HCT116 (cell line): ENCODE measurements around the gene ARRDC5. TPM values are rescaled to one million over a fixed set of nuclear protein-coding genes. Genes with fewer than 3 reads are reported as not detected.
A peak's percentile ranks its signal among the peaks of the same experiment; 100 is the strongest.

ENCODE experiments used
- ATAC-seq: fragments of 200-7000 bp; cut with Tn5 transposase; 2 replicates; pipeline ENCODE4 v1.9.1; 2020; ENCODE audit warnings: mild to moderate bottlenecking, moderate library complexity
- BruUV-seq: library from RNA; stranded (reverse); fragments of 400-500 nt; replicated peaks from 2 replicates; lab custom pipeline; 2021; lab: Mats Ljungman, UMichigan
- CTCF ChIA-PET: fragments of 300-600 bp; sonication (Branson Sonifier 250); formaldehyde crosslinking; loops from one replicate; lab custom pipeline; 2021; ENCODE audit warnings: antibody characterized with exemption; lab: Charles Lee
- POLR2A ChIA-PET: fragments of 300-600, 350-600 bp; sonication (Branson Sonifier 250); formaldehyde crosslinking; loops from one replicate; lab custom pipeline; 2021; ENCODE audit warnings: antibody characterized with exemption; lab: Charles Lee
- RAD21 ChIA-PET, 2 experiments: fragments of 300-600 bp; sonication (Branson Sonifier 250); formaldehyde crosslinking; loops; one replicate each; lab custom pipeline; 2023; ENCODE audit warnings: low total read pairs in 2 of 2; ENCODE audit not compliant: uncharacterized antibody in 2 of 2, unreplicated experiment in 2 of 2, low non-redundant PET in 1 of 2; lab: Charles Lee
- DNase-seq: peaks from one replicate; pipeline ENCODE4 v3.0.0-alpha.2; 2010; ENCODE audit warnings: low read depth, low spot score
- H2AFZ ChIP-seq: fragments of 200-600 bp; shearing (Covaris generic), sonication (generic); 2 replicates; pipeline ENCODE4 v1.6.1; 2017; ENCODE audit warnings: low read depth, mixed run types, mixed read lengths, antibody characterized with exemption, low read length; ENCODE audit not compliant: poor library complexity, severe bottlenecking
- H3K27ac ChIP-seq: 2 replicates; pipeline ENCODE4 v1.5.1; 2012; ENCODE audit warnings: low read depth, low read length
- H3K27me3 ChIP-seq: fragments of 200-600 bp; sonication (generic); 2 replicates; pipeline ENCODE4 v1.6.1; 2016; ENCODE audit warnings: mixed run types, low read length, mixed read lengths; ENCODE audit not compliant: insufficient read depth
- H3K36me3 ChIP-seq, 2 experiments: fragments of 200-500 bp in 1 of 2; fragments of 200-600 bp in 1 of 2; sonication (Bioruptor generic) in 1 of 2; sonication (generic) in 1 of 2; 2 replicates each; pipeline versions ENCODE4 v1.5.1 to v1.6.1; 2014 to 2016; ENCODE audit warnings: low read length in 2 of 2, inconsistent platforms in 1 of 2, mixed read lengths in 1 of 2, mixed run types in 1 of 2; ENCODE audit not compliant: insufficient read depth in 2 of 2, control insufficient read depth in 1 of 2
- H3K4me1 ChIP-seq, 2 experiments: fragments of 200-600 bp in 1 of 2; sonication (generic) in 1 of 2; 2 replicates each; pipeline versions ENCODE4 v1.5.1 to v1.6.1; 2012 to 2017; ENCODE audit warnings: low read length in 2 of 2, inconsistent platforms in 1 of 2, mild to moderate bottlenecking in 1 of 2, mixed read lengths in 1 of 2, mixed run types in 1 of 2, moderate library complexity in 1 of 2; ENCODE audit not compliant: insufficient read depth in 2 of 2, control insufficient read depth in 1 of 2
- H3K4me2 ChIP-seq: fragments of 200-600 bp; sonication (generic); 2 replicates; pipeline ENCODE4 v1.6.1; 2017; ENCODE audit warnings: mixed run types, low read length, mixed read lengths
- H3K4me3 ChIP-seq, 2 experiments: fragments of 200-600 bp in 1 of 2; sonication (generic) in 1 of 2; replicated peaks in 1 of 2; 2 replicates each; pipeline ENCODE4 v1.5.1; 2011 to 2016; ENCODE audit warnings: low read length in 2 of 2, control low read depth in 1 of 2, low read depth in 1 of 2, mild to moderate bottlenecking in 1 of 2, mixed read lengths in 1 of 2, mixed run types in 1 of 2
- H3K79me2 ChIP-seq: fragments of 200-600 bp; sonication (generic); 2 replicates; pipeline ENCODE4 v1.6.1; 2017; ENCODE audit warnings: mild to moderate bottlenecking, mixed run types, low read length, moderate library complexity, mixed read lengths; ENCODE audit not compliant: insufficient read depth
- H3K9ac ChIP-seq: fragments of 200-600 bp; sonication (generic); 2 replicates; pipeline ENCODE4 v1.6.1; 2016; ENCODE audit warnings: low read length, mixed read lengths
- H3K9me2 ChIP-seq: fragments of 200-600 bp; sonication (generic), shearing (Covaris generic); 2 replicates; pipeline ENCODE4 v1.6.1; 2017; ENCODE audit warnings: mixed run types, mild to moderate bottlenecking, moderate library complexity; ENCODE audit not compliant: insufficient read depth
- H3K9me3 ChIP-seq, 2 experiments: fragments of 200-500 bp in 1 of 2; fragments of 200-600 bp in 1 of 2; sonication (Bioruptor generic) in 1 of 2; sonication (generic) in 1 of 2; 2 replicates each; pipeline ENCODE4 v1.6.1; 2014 to 2017; ENCODE audit warnings: low read length in 2 of 2, mixed read lengths in 2 of 2, inconsistent platforms in 1 of 2, low read depth in 1 of 2, mild to moderate bottlenecking in 1 of 2, mixed run types in 1 of 2, moderate library complexity in 1 of 2; ENCODE audit not compliant: control insufficient read depth in 1 of 2, insufficient read depth in 1 of 2
- H4K20me1 ChIP-seq: fragments of 200-600 bp; sonication (generic), shearing (Covaris generic); 2 replicates; pipeline ENCODE4 v1.6.1; 2017; ENCODE audit warnings: mixed run types, mild to moderate bottlenecking, moderate library complexity; ENCODE audit not compliant: insufficient read depth
- CBX3 ChIP-seq: IDR thresholded peaks from 2 replicates; pipeline ENCODE4 v1.6.1; 2012; ENCODE audit warnings: low read depth
- EGR1 ChIP-seq: IDR thresholded peaks from 2 replicates; pipeline ENCODE4 v1.6.1; 2012; ENCODE audit warnings: low read depth
- ELF1 ChIP-seq: IDR thresholded peaks from 2 replicates; pipeline ENCODE4 v1.6.1; 2012; ENCODE audit warnings: low read depth, borderline replicate concordance
- EZH2 ChIP-seq: fragments of 200-600 bp; sonication (generic); IDR thresholded peaks from 2 replicates; pipeline ENCODE4 v1.6.1; 2017; ENCODE audit warnings: antibody characterized with exemption, mixed run types
- FOSL1 ChIP-seq: IDR thresholded peaks from 2 replicates; pipeline ENCODE4 v1.6.1; 2012; ENCODE audit warnings: low read depth
- SP1 ChIP-seq: IDR thresholded peaks from 2 replicates; pipeline ENCODE4 v1.6.1; 2012; ENCODE audit warnings: low read depth
- ZBTB33 ChIP-seq: IDR thresholded peaks from 2 replicates; pipeline ENCODE4 v1.6.1; 2011; ENCODE audit warnings: mild to moderate bottlenecking, low read length, moderate library complexity; ENCODE audit not compliant: insufficient replicate concordance; ENCODE audit errors: extremely low read depth
- intact Hi-C: fragments of 100-400 bp; cut with micrococcal nuclease; formaldehyde crosslinking; loops from 2 replicates; pipeline ENCODE4 v1.10.0; 2022
- total RNA-seq: library from RNA; stranded (reverse); gene quantifications from one replicate; pipeline ENCODE4 v1.2.1, GENCODE V29; 2021; ENCODE audit not compliant: unreplicated experiment
- TF ChIP-seq, protein P1 (sequence below): IDR thresholded peaks from 2 replicates; pipeline ENCODE4 v1.6.1; 2012
- TF ChIP-seq, protein P2 (sequence below): IDR thresholded peaks from 2 replicates; pipeline ENCODE4 v1.6.1; 2012

The ARRDC5 gene
- total RNA-seq, 1 experiment from 2014 or later: not detected

DNA sequence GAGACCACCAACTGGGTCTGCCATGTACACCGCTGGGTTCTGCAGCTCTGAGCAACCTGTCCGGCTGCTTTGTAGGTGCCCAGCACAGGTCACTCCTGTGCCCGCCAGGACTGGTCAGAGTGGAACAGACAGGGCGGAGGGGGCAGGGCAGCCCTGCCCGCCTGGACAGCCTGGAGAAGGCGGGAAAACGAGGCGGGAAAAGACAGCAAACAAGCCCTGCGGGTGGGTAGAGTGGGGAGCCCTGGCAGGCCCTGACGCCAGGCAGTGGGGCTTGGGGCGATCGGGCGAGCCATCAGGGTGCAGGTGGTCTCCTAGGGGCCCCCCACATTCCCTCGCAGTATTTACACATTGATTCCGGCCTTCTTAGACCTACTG lies 6.1 kb upstream of the ARRDC5 start:
- no peak for DNase-seq
- no peak overlapping the region for H2AFZ ChIP-seq

More for the DNA sequence above, 6.1 kb upstream of the ARRDC5 start:
- no TSS peak for BruUV-seq
- no peak for ATAC-seq
- peaks cover 3% of the 10 kb centered on the region; the same call in 1 of the 2 replicates for H4K20me1 ChIP-seq
- peaks cover 0 to 21% of the 10 kb centered on the region in 2 experiments; a peak in 1 of 4 replicates for H3K36me3 ChIP-seq
- peak overlapping the region; percentile 98 for H3K9ac ChIP-seq
- peaks cover 37 to 52% of the 10 kb centered on the region in 2 experiments for H3K4me1 ChIP-seq
- intact Hi-C loops: no loop called here
- POLR2A ChIA-PET: interaction anchor here (2.3 kb wide), 1 partner anchor 42 kb away, joined by 5 read pairs; no protein-coding TSS in a partner anchor
- H3K9me3 ChIP-seq: no peaks in the 10 kb centered on the region
- TF ChIP-seq FOSL1 (no peak), EGR1 (no peak), EZH2 (no peak), ELF1 (no peak), ZBTB33 (no peak), CBX3 (no peak), SP1 (no peak)
- TF ChIP-seq, protein P1, sequence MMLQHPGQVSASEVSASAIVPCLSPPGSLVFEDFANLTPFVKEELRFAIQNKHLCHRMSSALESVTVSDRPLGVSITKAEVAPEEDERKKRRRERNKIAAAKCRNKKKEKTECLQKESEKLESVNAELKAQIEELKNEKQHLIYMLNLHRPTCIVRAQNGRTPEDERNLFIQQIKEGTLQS: no peak
- TF ChIP-seq, protein P2, sequence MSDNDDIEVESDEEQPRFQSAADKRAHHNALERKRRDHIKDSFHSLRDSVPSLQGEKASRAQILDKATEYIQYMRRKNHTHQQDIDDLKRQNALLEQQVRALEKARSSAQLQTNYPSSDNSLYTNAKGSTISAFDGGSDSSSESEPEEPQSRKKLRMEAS: no peak
- no peaks in the 10 kb centered on the region for H3K27me3 ChIP-seq
- H3K4me3 ChIP-seq: peak overlapping the region; percentile 1 to 90
- no peaks in the 10 kb centered on the region for H3K9me2 ChIP-seq
- H3K27ac ChIP-seq: peak overlapping the region; percentile 98
- peak overlapping the region; percentile 100 for H3K4me2 ChIP-seq
- RAD21 ChIA-PET: no interaction called here
- H3K79me2 ChIP-seq: peaks cover 35% of the 10 kb centered on the region
- CTCF ChIA-PET: no interaction called here
